H1 (cell line): ENCODE measurements around the gene FLVCR2. TPM values are rescaled to one million over a fixed set of nuclear protein-coding genes. Genes with fewer than 3 reads are reported as not detected.

ENCODE experiments used
- CTCF ChIA-PET: fragments of 300-600 bp; sonication (Branson Sonifier 250); formaldehyde crosslinking; loops from one replicate; lab custom pipeline; 2021; ENCODE audit not compliant: partially characterized antibody; lab: Charles Lee
- POLR2A ChIA-PET: fragments of 300-600 bp; sonication (Branson Sonifier 250); formaldehyde crosslinking; loops from one replicate; lab custom pipeline; 2021; ENCODE audit warnings: inconsistent platforms; ENCODE audit not compliant: partially characterized antibody; lab: Charles Lee
- DNase-seq, 2 experiments: peaks; one replicate each; pipeline versions ENCODE4 v3.0.0 to v3.0.0-alpha.2; 2010 to 2022; ENCODE audit warnings: low spot score in 2 of 2, low read depth in 1 of 2, mixed read lengths in 1 of 2
- FAIRE-seq: peaks from 2 replicates; lab custom pipeline; 2011; peaks lifted over from hg19 to GRCh38; lab: Jason Lieb, UNC
- H2AFZ ChIP-seq: 2 replicates; pipeline ENCODE4 v1.8.1; 2012; ENCODE audit warnings: low read length, inconsistent platforms
- H2AK5ac ChIP-seq: 2 replicates; pipeline ENCODE4 v1.6.1; 2013; ENCODE audit warnings: low read depth, low read length
- H2BK120ac ChIP-seq: replicated peaks from 2 replicates; pipeline ENCODE3; 2013; ENCODE audit warnings: low read depth, low read length, inconsistent platforms
- H2BK12ac ChIP-seq: 2 replicates; pipeline ENCODE4 v1.6.1; 2013; ENCODE audit warnings: low read depth, low read length
- H2BK15ac ChIP-seq: 2 replicates; pipeline ENCODE4 v1.6.1; 2013; ENCODE audit warnings: low read length
- H2BK20ac ChIP-seq: 2 replicates; pipeline ENCODE4 v1.6.1; 2013; ENCODE audit warnings: low read length
- H2BK5ac ChIP-seq: 2 replicates; pipeline ENCODE4 v1.6.1; 2013; ENCODE audit warnings: low read depth, low read length
- H3K14ac ChIP-seq: 2 replicates; pipeline ENCODE4 v1.6.1; 2013; ENCODE audit warnings: inconsistent platforms; ENCODE audit not compliant: insufficient read length
- H3K18ac ChIP-seq: 2 replicates; pipeline ENCODE4 v1.6.1; 2013; ENCODE audit warnings: low read length; ENCODE audit errors: extremely low read depth
- H3K23ac ChIP-seq: 2 replicates; pipeline ENCODE4 v1.6.1; 2013; ENCODE audit warnings: inconsistent platforms; ENCODE audit not compliant: insufficient read length
- H3K23me2 ChIP-seq: 2 replicates; pipeline ENCODE4 v1.6.1; 2013; ENCODE audit warnings: low read depth, low read length
- H3K27ac ChIP-seq: 2 replicates; pipeline ENCODE4 v1.6.1; 2011; ENCODE audit warnings: low read depth, low read length, inconsistent platforms
- H3K27me3 ChIP-seq, 4 experiments: replicated peaks in 1 of 4; 1 replicate in 1 of 4; 2 replicates in 3 of 4; pipeline versions ENCODE4 v1.6.1 to v1.8.1; 2011 to 2013; ENCODE audit warnings: low read length in 3 of 4, mild to moderate bottlenecking in 3 of 4, inconsistent platforms in 2 of 4, mixed read lengths in 2 of 4, moderate library complexity in 1 of 4; ENCODE audit not compliant: control insufficient read depth in 3 of 4, insufficient read depth in 3 of 4; ENCODE audit errors: extremely low read depth in 1 of 4
- H3K36me3 ChIP-seq, 4 experiments: 2 replicates each; pipeline versions ENCODE4 v1.6.1 to v1.8.1; 2011 to 2013; ENCODE audit warnings: mild to moderate bottlenecking in 4 of 4, low read length in 3 of 4, moderate library complexity in 2 of 4, control low read depth in 1 of 4, inconsistent platforms in 1 of 4; ENCODE audit not compliant: insufficient read depth in 4 of 4, control insufficient read depth in 2 of 4
- H3K4ac ChIP-seq: replicated peaks from 2 replicates; pipeline ENCODE3; 2013; ENCODE audit warnings: low read length, low read depth, mixed read lengths, inconsistent platforms; ENCODE audit not compliant: insufficient read length
- H3K4me1 ChIP-seq, 4 experiments: replicated peaks in 1 of 4; 1 replicate in 1 of 4; 2 replicates in 3 of 4; pipeline versions ENCODE4 v1.6.1 to v1.8.1; 2011 to 2013; ENCODE audit warnings: low read length in 3 of 4, inconsistent platforms in 2 of 4, mixed read lengths in 1 of 4; ENCODE audit not compliant: insufficient read depth in 4 of 4, control insufficient read depth in 3 of 4
- H3K4me2 ChIP-seq, 2 experiments: 2 replicates each; pipeline versions ENCODE4 v1.6.1 to v1.8.1; 2011 to 2013; ENCODE audit warnings: low read depth in 2 of 2, low read length in 2 of 2, control low read depth in 1 of 2, inconsistent platforms in 1 of 2, mild to moderate bottlenecking in 1 of 2; ENCODE audit not compliant: insufficient read depth in 1 of 2
- H3K4me3 ChIP-seq, 4 experiments: fragments of 200-600, 300-600 bp in 1 of 4; sonication (generic), shearing (Covaris generic), sonication (Bioruptor Twin) in 1 of 4; 2 replicates each; pipeline versions ENCODE4 v1.5.1 to v1.8.1; 2011 to 2016; ENCODE audit warnings: low read length in 4 of 4, low read depth in 3 of 4, control low read depth in 2 of 4, inconsistent platforms in 2 of 4, mild to moderate bottlenecking in 2 of 4, mixed read lengths in 1 of 4, moderate library complexity in 1 of 4; ENCODE audit not compliant: insufficient read depth in 2 of 4; ENCODE audit errors: extremely low read depth in 1 of 4
- H3K56ac ChIP-seq: replicated peaks from 2 replicates; pipeline ENCODE3; 2013; ENCODE audit warnings: low read depth, mild to moderate bottlenecking, mixed read lengths, low read length, inconsistent platforms; ENCODE audit not compliant: insufficient read length
- H3K79me1 ChIP-seq: 2 replicates; pipeline ENCODE4 v1.6.1; 2013; ENCODE audit warnings: low read depth, low read length, control low read depth
- H3K79me2 ChIP-seq, 2 experiments: 2 replicates each; pipeline versions ENCODE4 v1.6.1 to v1.8.1; 2012 to 2013; ENCODE audit warnings: low read length in 2 of 2, mild to moderate bottlenecking in 2 of 2, inconsistent platforms in 1 of 2; ENCODE audit not compliant: insufficient read depth in 2 of 2, control insufficient read depth in 1 of 2
- H3K9ac ChIP-seq, 4 experiments: replicated peaks in 1 of 4; 1 replicate in 1 of 4; 2 replicates in 3 of 4; pipeline versions ENCODE4 v1.6.1 to v1.8.1; 2011 to 2013; ENCODE audit warnings: low read depth in 3 of 4, low read length in 3 of 4, control low read depth in 2 of 4, mild to moderate bottlenecking in 2 of 4, moderate library complexity in 2 of 4, inconsistent platforms in 1 of 4; ENCODE audit errors: extremely low read depth in 1 of 4
- H3K9me3 ChIP-seq, 2 experiments: 2 replicates each; pipeline versions ENCODE4 v1.6.1 to v1.8.1; 2012 to 2013; ENCODE audit warnings: mild to moderate bottlenecking in 2 of 2, moderate library complexity in 2 of 2, control low read depth in 1 of 2, inconsistent platforms in 1 of 2, low read depth in 1 of 2, low read length in 1 of 2, mixed read lengths in 1 of 2; ENCODE audit not compliant: insufficient read depth in 2 of 2
- H4K20me1 ChIP-seq, 2 experiments: replicated peaks in 1 of 2; 2 replicates each; pipeline versions ENCODE3 to v1.8.1; 2011 to 2013; ENCODE audit warnings: inconsistent platforms in 2 of 2, low read length in 2 of 2, mild to moderate bottlenecking in 1 of 2; ENCODE audit not compliant: insufficient read depth in 2 of 2, control insufficient read depth in 1 of 2
- H4K5ac ChIP-seq: 2 replicates; pipeline ENCODE4 v1.6.1; 2013; ENCODE audit warnings: low read length, low read depth, mixed read lengths, inconsistent platforms; ENCODE audit not compliant: insufficient read length
- H4K8ac ChIP-seq: 2 replicates; pipeline ENCODE4 v1.8.0; 2013; ENCODE audit warnings: mild to moderate bottlenecking, moderate library complexity, low read length, inconsistent platforms; ENCODE audit not compliant: insufficient read depth; ENCODE audit errors: extremely low read depth
- H4K91ac ChIP-seq: replicated peaks from 2 replicates; pipeline ENCODE3; 2013; ENCODE audit warnings: low read length, mixed read lengths, inconsistent platforms; ENCODE audit not compliant: insufficient read length
- FOSL1 ChIP-seq: IDR thresholded peaks from 2 replicates; pipeline ENCODE4 v1.6.1; 2011; ENCODE audit warnings: mild to moderate bottlenecking, low read depth, low read length, moderate library complexity; ENCODE audit not compliant: insufficient read depth
- JUND ChIP-seq: IDR thresholded peaks from 2 replicates; pipeline ENCODE4 v1.6.1; 2011; ENCODE audit warnings: mild to moderate bottlenecking, improper control_type of control experiment, low read length
- RXRA ChIP-seq: IDR thresholded peaks from 2 replicates; pipeline ENCODE4 v1.6.1; 2011; ENCODE audit warnings: low read depth, mild to moderate bottlenecking, low read length, moderate library complexity; ENCODE audit not compliant: insufficient read depth
- SAP30 ChIP-seq: fragments of 300-600 bp; sonication (generic); IDR thresholded peaks from 2 replicates; pipeline ENCODE4 v1.7.1; 2012; ENCODE audit warnings: low read length, moderate library complexity, mild to moderate bottlenecking, inconsistent platforms; ENCODE audit not compliant: insufficient read depth, insufficient replicate concordance
- WGBS, 2 experiments: shearing (Covaris generic) in 1 of 2; methylation state at CpG; one replicate each; pipeline versions ENCODE4 v1.1.6 to v1.1.7; 2013 to 2015; ENCODE audit warnings: low lambda C conversion rate in 2 of 2, mixed read lengths in 2 of 2, inconsistent platforms in 1 of 2, low coverage in 1 of 2, missing lambda C conversion rate in 1 of 2; ENCODE audit not compliant: insufficient replicate concordance in 2 of 2, insufficient coverage in 1 of 2, insufficient read length in 1 of 2; ENCODE audit errors: extremely low coverage in 1 of 2, missing lambda C conversion rate in 1 of 2; 5-methylcytosine and 5-hydroxymethylcytosine counted together
- polyA plus RNA-seq, 7 experiments: library from polyadenylated mRNA; depleted of rRNA in 3 of 7; stranded (reverse) in 5 of 7; unstranded in 2 of 7; fragments of >200 nt in 5 of 7; fragments of 200-250 nt in 2 of 7; gene quantifications; 1 replicate in 5 of 7; 2 replicates in 1 of 7; 4 replicates in 1 of 7; pipeline versions ENCODE4 v1.2.1 to v1.2.3, GENCODE V29; 2011 to 2013; ENCODE audit warnings: missing spikeins in 2 of 7, mixed read lengths in 2 of 7
- total RNA-seq: library from RNA; stranded (reverse); fragmentation: NEBNext Ultra II Directional; extraction: Animal tissue kit (Norgen Biotek cat#: 25700); gene quantifications from 2 replicates; pipeline ENCODE4 v1.2.1, GENCODE V29; 2021

The FLVCR2 gene
- total and polyA plus RNA-seq, 2 of the 8 experiments (the other 6 are each of a cell fraction or from before 2014, with no cell fraction given): 7.1 to 8.2 TPM

DNA sequence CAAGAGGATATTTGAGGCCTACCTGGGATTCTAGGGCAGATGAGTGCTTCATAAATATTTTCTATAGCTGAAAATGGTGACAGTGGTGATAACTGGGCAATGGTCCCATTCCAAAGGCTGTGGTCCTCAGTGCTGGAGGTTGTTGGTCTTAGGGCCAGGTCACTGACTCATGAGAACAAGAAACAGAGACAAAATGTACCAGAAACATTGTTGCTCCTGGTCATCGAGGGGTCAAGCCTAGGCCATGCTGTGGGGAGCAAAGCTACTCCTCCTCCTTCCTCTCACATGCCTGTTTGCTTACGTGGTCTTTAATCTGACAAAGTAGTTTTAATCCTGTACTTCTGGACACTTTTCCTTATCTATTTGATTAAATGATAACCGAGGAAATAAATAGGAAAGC is 48.4 kb downstream of the FLVCR2 start:
- H3K4ac ChIP-seq: no peak overlapping the region
- peaks cover 8 to 25% (median 17%) of the 10 kb centered on the region in 4 experiments for H3K4me1 ChIP-seq
- H3K4me3 ChIP-seq: no peak overlapping the region
- H3K27ac ChIP-seq: no peak overlapping the region
- no peak overlapping the region for H2BK120ac ChIP-seq
- H3K23me2 ChIP-seq: peaks cover 3% of the 10 kb centered on the region; the same call in 1 of the 2 replicates
- H3K79me2 ChIP-seq: no peaks in the 10 kb centered on the region
- H2BK5ac ChIP-seq: no peak overlapping the region
- FAIRE-seq (no peak), DNase-seq (no peak)
- no peak overlapping the region for H3K14ac ChIP-seq
- no peaks in the 10 kb centered on the region for H3K79me1 ChIP-seq
- TF ChIP-seq SAP30: no peak
- TF ChIP-seq JUND: no peak
- no peak for TF ChIP-seq FOSL1
- no peak for TF ChIP-seq RXRA
- no peak overlapping the region for H2BK20ac ChIP-seq
- no peak overlapping the region for H4K8ac ChIP-seq
- no peaks in the 10 kb centered on the region for H3K9me3 ChIP-seq
- no peak overlapping the region for H3K56ac ChIP-seq
- H2AK5ac ChIP-seq: no peak overlapping the region
- H4K91ac ChIP-seq: no peak overlapping the region
- H3K23ac ChIP-seq: no peak overlapping the region
- H2AFZ ChIP-seq: no peak overlapping the region
- no peak overlapping the region for H2BK12ac ChIP-seq
- H3K36me3 ChIP-seq: no peaks in the 10 kb centered on the region
- H2BK15ac ChIP-seq: no peak overlapping the region
- no peak overlapping the region for H3K4me2 ChIP-seq
- no peaks in the 10 kb centered on the region for H4K20me1 ChIP-seq
- H3K9ac ChIP-seq: no peak overlapping the region
- H4K5ac ChIP-seq: no peak overlapping the region
- POLR2A ChIA-PET: interaction anchor here (0.7 to 1.1 kb wide), 2 partner anchors 15 to 34 kb away, joined by 3 read pairs; partner anchors contain the start of genes ERG28 and TTLL5
- CTCF ChIA-PET: interaction anchor here (1.0 to 2.4 kb wide), 3 partner anchors 10 to 587 kb away, joined by 3 to 22 read pairs (median 3); partner anchors contain the start of gene FLVCR2
- 92% methylated on average over 3 of the region's 3 CpGs; no CpG with 5 or more reads in 1 of the 2 experiments for WGBS, 2 experiments
- no peaks in the 10 kb centered on the region for H3K27me3 ChIP-seq
- no peak overlapping the region for H3K18ac ChIP-seq
